ENCODE measurements around the gene RAD18.

RAD18 gene

DNA sequence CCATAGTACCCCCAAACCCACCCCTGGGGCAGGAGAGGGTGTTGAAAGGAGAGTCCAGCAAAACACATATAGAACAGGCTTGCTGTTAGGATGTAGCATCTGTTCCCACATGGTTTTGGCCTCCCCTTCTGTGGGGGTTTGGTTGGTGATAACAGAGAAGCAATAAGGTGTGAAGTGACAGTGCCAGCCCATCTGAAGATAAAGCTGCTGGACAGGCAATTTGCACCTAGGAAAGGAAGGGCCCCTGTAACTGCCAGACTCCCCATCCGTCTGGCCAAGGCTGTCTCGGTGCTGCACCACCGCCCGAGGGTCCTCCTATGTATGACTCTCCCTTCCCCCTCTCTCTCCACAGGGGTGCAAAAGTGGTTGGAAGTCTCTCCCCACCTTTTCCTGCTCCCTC lies 99.4 kb downstream of the RAD18 start:
- DNase-seq, result no peak

DNA sequence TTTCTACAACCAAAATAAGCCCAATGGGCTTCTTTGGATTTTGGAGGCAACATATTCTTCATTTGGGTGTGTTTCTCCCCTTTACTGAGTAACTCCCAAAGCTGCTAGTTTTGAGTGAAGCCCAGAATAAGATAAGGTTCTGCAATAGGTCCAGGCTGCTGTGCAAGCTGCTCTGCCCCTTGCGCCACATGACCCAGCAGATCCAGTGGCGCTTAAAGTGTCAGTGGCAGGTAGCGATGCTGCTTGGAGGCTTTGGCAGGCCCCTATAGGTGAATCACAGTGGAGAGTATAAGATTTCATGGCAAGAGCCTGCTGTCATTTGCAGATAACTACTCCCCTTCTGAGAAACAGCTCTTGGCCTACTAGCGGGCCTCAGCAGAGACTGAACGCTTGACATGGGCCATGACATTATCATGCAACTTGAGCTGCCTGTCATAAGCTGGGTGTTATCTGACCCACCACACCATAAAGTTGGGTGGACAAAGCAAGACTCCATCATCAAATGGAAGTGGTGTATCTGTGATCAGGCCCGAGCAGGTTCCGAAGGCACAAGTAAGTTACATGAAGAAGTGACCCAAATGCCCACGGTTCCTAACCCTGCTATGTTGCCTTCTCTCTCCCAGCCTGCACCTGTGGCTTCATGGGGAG lies 105.4 kb downstream of the RAD18 start:
- no peak for DNase-seq

DNA sequence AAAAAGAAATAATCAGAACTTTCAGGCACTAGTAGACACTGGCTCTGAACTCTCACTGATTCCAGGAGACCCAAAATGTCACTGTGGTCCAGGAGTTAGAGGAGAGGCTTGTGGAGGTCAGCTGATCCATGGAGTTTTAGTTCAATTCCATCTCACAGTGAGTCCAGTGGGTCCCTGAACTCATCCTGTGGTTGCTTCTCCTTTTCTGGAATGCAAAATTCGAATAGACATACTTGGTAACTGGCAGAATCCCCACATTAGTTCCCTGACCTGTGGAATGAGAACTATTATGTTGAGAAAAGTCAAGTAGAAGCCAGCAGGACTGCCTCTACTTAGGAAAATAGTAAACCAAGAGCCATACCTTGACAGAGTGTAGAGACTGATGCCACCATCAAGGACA lies 106.6 kb downstream of the RAD18 start:
- no peak for DNase-seq

DNA sequence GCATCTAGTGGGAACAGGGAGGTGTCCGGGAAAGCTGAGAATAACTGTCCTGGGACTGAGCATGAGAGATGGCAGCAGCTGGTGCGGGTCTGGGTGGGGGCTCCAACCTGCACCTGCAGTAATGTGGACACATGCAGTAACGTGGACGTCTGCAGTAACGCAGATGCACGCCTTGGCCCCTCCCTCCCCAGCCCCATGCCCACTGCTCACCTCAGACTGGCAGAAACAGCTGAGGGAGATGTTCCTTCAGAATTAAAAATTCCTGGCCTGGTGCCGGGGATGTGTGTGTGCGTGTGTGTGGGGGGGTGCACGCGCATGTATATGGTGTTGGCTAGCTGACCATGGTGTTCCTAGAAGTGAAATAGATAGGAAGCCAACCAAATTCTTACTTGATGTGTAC lies 107.2 kb downstream of the RAD18 start:
- DNase-seq, result no peak

DNA sequence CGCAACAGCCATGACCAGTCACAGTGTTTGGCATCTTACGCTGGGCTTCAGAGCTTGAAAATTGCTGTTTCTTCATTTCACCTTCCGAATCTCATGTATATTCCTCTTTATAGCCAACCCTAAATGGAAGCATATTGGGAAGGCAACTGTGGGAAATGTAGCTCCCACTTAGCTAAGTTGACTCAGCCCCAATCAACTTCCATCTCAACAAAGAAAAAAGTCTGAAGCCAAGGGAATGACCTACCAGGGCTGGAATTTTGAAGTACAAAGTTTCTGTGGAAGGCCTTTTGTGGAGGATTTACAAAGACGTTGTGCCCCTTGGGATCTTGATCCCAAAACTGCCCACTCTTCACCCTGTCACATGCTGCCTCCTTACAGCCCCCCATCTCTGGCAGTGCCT lies 108.6 kb downstream of the RAD18 start:
- DNase-seq, result no peak

DNA sequence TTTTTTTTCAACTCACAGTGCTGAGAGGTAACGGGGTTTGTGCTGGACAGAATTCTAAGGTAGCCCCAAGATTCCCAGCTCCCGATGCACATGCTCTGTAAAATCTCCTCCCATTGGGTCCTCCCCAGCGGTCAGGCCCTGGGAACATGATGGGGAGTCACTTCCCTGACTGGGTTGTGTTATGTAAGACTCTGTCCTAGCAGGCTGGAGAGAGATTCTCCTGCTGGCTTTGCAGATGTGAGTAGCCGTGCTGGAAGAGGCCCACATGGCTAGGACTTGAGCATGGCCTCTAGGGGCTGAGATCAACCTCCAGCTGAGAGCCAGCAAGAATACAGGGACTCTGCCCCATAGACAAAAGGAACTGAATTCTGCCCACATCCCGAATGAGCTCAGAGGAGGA lies 110.2 kb downstream of the RAD18 start:
- no peak for DNase-seq

DNA sequence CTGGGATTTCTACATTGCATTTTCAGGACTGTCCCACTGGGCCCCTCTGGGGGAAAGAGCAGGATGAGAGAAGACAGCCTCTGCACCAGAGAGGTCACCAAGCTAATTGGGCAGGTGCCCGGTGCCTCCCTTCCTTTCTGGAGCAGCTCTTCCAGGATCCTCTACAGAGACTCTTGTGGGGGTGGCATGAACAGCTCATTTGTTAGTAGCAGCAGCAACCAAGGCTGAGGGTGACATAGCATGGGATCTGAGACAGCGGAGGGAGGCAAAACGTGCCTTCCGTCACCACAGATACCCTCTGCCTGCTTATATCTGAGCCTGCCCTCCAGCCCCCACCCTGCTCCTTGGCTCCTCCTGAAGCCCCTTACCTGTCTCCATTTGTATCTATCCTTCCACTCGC lies 110.8 kb downstream of the RAD18 start:
- no peak for DNase-seq

DNA sequence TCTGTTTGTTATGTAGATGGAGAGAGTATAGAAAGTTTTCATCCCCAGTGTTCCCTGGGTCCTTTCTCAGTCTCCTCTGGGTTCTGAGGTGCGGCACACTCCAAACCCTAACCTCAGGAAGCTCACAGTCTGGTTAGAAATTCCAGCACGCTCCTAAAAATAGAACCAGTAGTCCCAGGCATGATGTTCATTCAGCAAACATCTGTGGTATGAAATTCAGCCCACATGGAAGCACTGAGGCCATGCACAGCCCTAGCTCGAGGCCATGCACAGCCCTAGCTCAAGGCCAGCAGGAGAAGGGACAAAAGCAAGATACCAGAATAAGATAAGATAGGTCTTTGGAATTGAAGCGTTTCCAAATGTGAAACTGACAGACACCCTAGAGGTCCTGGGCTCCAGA lies 111.6 kb downstream of the RAD18 start:
- no peak for DNase-seq

DNA sequence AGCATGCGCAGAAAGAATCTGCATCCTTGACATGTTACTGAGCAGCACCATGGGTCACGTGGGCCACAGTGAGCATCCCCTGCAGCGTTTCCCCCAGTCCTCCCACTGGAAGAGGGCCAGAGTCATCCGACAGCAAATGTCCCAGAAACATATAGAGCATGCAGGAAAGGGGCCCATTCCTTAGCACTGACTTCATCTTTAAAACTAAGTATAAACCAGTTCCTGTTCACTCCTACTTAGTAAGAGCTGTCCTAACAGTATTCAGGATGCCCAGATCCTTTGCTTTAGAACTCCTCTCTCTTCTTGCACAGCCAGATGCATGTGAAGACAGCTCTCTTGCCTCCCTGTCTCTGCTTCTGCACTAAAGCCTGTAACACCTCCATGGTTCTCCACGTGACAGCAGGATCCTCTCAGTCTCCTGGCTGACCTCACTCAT lies 114.6 kb downstream of the RAD18 start:
- DNase-seq, result no peak

DNA sequence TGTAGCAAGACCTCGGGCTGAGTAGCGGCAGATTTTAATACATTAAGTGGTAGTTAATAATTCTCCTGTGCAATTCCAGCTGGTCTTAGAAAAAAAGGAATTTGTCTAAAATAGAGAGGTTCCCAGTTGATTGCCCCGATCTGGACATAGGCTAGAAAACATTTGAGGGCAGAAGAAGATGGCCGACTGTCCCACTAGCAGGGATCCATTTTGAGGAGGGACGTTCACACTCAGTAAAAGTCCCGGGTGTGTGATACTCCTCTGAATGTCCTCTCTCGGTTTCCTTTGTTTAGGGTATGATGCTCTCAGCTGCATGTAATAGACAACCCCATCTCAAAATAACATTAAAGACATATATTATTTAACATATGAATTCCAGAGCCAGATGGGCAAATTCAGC lies 116.0 kb downstream of the RAD18 start:
- DNase-seq, result no peak

DNA sequence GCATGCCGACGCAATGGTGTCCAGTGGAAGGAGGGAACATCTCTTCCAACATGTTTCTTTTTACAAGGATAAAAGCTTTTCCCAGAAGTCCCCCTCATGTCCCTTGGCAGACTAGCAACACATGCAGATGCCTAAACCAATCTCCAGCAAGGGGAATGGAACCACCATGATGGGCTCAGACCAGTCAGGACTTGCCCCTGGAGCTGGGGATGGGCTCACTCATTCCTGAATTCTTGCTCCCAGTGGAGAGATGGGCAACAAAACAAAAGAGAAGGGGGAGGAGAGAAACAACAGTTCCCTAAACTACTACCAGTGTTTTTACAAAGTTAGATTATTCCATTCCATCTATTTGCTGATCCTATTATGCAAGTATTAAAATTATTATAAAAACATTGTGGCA lies 117.1 kb downstream of the RAD18 start:
- DNase-seq, result no peak

DNA sequence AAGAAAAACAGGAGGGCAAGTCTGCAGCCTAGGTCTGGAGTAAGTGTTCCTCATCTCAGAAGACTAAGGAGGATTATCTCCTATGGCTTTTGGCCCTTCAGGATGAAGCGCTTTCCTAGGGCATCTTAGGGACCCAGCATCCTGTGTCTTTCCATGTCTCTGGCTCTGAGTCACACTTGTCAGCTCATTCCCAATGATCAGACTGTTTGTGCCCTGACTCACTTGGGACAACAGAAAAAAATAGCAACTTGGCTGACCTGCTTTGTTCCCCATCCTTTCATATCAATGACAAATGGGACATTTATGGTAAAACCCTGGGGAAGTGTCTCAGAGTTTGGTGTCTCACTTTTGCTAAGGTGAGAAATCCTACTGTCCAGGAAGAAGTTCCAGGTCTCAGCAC lies 117.6 kb downstream of the RAD18 start:
- no peak for DNase-seq

DNA sequence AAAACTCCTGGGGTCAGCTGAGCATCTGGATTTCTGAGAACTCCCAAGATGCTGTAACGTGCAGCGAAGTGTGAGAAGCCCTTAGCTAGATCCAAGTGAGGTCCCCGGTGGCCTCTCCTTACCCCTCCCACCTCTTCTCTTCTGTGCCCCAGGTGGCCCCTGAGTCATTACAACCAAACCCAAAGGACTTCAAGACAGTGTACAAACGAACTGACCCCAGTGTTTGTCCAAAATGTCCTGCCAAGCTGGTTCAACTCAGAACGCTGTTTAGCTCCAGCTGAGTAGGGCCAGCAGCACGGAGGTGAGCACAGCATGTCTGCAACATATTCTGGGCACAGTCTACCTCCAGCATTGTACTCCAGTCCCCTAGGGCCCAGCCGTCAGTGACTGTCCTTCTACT lies 119.9 kb downstream of the RAD18 start:
- no peak for DNase-seq

DNA sequence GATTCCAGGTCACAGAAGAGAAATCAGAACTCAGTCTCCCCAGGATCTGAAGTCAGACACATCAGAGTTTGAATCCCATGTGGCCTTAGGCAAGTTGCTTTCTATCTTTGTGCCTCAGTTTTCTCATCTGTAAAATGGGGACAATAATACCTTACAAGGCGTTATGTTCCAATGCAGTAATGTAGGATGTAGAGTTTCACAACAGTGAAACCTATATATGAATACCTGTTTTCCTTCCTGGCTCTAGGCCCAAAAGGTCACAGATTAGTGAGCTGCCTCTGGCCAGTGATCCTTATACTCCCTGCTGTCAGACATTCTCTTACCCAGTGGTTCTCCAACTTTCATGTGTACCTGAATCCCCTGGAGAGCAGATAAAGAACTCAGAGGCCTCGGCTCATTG lies 121.0 kb downstream of the RAD18 start:
- no peak for DNase-seq

DNA sequence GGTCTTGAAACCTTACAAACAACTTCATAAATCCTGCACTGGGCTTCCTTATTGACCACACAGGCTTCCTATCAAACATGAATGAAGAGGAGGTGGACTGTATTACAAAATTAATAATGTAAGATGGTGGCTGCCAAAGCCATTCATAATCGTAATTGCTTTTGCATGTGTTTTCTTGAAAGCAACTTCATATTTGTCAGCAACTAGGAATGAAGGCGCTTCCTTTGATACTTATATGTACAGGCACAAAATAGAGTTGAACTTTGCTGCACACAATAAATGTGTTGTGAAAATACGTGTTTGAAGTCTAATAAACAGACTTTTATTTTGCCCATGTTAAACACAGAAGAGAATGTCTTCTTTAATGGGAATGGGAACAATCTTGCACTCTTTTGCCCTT lies 121.8 kb downstream of the RAD18 start:
- no peak for DNase-seq

DNA sequence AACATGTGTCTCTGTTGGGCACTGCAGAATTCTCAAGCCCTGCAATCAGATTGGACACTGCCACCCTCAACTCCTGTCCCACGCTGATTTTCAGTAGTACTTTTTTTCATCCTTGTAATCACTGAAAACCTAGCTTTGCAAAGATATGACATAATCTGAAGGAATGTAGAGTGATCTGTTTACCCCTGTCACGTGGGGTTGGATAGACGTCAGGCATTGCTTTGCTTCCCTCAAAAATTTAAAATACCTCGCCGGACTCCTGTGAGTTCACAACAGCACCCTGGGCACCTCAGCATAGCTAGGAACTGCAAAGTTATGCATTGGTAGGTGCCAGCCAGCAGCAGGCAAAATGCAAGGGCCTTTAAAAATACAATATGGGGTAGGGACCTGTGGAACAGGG lies 122.7 kb downstream of the RAD18 start:
- no peak for DNase-seq

DNA sequence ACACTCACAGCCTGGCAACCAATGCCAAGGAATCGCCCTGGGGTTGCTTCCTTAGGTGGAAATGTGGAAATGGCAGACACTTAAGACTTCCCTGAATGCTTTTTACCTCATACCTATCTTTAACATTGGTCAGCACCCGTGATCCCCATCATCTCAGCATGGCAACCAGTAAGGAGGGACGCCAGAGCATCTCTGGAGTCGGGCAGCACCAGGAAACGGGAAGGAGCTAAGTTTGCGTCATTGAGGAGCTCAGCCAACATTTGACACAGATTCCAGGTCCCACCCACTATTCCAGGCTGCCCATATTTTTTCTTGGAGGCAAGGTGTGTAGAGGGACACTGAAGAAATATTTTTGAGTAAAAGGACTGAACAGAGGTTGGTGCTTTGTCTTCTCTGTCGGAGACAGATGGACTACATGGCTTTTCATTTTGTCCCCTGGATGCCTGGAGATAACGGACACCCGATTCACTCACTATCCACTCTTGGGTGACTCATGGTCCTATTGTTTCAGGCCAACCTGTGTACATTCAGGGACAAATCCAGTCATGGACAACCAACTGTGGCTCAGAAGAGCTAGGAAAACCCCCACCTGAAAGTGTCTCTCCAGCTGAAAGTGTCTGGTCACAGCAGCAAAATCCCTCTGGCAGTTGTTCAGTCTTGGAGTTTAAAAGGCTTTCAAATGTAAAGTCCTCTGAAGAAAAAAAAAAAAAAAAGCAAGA lies 123.5 kb downstream of the RAD18 start:
- no peak for DNase-seq

DNA sequence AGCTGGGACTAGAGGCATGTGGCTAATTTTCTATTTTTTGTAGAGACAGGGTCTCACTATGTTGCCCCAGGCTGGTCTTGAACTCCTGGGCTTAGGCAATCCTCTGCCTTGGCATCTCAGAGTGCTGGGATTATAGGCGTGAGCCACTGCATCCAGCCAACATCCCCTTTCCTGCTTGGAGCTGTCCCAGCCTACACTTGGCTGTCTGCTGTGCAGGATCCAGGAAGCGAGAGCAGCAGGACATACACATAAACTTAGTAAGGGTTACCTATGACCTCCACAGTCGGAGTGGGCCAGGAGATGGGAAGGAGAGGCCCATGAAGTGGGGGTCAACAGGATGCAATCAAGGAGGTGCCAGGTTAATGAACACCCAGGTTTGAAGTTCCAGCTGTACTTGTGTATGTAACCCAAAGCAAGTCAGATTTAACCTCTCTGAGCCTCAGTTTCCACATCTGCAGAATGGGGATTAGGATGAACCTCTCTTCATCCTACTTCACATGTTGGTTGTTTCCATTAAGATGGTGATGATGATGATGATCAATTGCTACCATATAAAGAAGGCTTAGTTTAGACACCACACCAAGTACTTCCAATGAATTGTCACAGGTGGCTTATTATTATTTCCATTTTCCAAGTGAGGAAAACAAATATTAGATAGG lies 124.4 kb downstream of the RAD18 start:
- no peak for DNase-seq

DNA sequence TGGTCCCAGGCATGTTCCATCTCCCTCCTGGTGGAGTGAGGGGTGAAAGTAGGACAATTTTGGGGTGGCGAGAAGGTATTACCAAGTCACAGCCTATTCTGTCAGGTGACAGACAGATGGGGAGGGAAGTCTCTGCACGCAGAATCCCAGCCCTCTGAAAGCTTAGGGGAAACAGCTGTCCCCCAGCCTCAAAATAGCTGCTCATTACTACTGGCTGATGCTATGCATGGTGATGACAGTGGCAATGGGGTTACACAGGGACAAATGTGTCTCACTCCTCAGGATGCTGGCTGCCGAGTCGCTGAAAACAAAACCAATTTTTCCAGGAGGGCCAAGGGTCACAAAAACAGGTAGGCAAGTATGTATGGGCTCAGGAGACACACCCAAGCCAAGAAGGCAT lies 125.0 kb downstream of the RAD18 start:
- DNase-seq, result no peak

DNA sequence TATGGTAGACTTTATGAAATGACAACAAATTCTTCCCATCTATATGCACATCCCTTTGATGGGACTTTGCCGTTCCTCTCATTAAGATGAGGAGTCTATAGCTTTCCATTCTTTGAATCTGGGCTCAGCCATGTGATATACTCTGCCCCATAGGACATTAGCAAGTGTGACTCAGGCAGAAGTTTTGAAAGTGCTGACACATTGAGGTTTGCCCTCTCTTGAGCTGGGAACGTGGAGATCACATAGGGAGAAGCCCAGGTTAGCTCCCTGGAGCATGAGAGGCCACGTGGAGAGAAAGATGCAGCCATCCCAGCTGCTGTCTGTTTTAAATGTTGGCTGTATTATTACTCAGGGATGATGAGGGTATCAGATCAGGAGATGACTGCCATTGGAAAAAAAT lies 126.1 kb downstream of the RAD18 start:
- DNase-seq, result no peak

DNA sequence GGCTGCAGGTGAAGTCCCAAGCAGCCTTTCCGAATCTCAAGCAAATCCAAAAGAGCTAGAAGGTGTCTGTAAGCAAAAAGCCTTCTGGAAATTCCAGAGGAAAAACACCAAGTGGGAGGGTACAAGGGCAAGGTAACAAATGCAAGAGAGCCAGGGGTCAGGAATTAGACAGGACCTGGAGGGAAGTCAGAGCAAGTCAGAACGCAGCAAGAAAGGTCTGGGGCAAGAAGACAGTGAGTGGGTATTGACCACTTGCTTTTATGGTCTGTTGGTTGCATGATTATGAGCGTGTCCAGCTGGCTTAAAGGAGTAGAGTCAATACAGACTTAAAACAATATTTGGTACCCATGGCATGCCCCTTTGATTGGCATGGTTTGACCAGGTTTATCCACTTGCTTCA lies 127.2 kb downstream of the RAD18 start:
- DNase-seq, result no peak

DNA sequence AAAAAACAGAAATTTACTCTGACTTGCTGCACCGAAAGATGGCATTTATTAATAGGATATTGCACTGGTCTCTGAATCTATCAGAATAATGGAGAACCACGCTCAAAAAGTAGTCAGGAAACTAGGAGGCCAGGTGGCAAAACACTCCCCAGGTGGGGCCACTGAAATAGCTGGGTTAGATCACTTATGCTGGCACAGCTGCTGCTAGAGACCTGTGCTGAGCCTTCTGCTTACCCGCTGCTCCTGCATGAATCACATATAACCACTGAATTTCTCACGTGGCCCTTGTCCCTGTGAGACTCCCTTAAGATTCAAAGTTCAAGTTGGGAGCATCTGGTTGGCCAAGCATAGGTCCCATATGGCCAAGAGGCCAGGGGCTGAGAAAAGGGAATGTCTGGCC lies 127.9 kb downstream of the RAD18 start:
- no peak for DNase-seq

DNA sequence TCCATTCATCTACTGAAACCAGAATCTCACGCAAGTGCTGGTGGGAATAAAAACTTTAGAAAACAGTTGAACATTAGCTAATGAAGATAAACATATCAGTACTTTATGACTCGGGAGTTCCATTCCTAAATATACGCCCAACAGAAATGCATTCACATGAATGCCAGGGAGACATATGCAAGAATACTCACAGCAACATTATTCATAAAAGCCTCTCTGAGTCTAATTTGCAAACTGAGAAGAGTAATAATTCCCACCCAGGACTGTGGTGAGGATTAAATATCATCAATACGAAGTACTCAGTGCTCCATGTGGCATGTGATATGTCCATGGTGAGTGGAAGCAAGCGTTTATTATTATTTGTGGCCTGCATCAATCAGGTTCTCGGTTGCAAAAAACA lies 128.3 kb downstream of the RAD18 start:
- DNase-seq, result no peak

DNA sequence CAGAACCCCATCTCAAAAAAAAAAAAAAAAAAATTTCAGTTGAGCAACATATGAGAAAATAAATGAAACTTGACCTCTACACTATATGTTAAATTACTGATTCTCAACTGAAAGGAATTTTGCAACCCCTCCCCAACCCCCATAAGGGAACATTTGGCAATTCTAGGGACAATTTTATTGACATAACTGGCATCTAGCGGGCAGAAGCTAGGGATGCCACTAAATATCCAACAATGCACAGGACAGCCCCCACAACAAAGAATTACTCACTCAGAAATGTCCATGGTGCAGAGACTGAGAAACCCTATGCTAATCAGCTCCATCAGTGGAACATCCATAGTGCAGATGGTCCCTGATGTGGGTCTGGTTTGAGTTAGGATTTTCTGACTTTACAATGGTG lies 135.6 kb downstream of the RAD18 start:
- no peak for DNase-seq

Data from MV-4-11 (cell line).